Pons (tissue), 1 donor: ENCODE data around the gene ARHGAP25.

Experiments
- DNase-seq: peaks from one replicate; pipeline ENCODE4 v3.0.0-alpha.2; 2016; ENCODE audit warnings: low spot score

The ARHGAP25 gene

GRCh38 chr2:68766376-68766845, 31.8 kb downstream of the ARHGAP25 start:
- peak; percentile 56 for DNase-seq

GRCh38 chr2:68767031-68767961, 32.7 kb downstream of the ARHGAP25 start:
- DNase-seq: no peak

- DNase-seq: no peak
Observed at GRCh38 chr2:68767996-68768395, 33.4 kb downstream of the ARHGAP25 start.

GRCh38 chr2:68768461-68768860, 33.9 kb downstream of the ARHGAP25 start:
- DNase-seq: no peak

- DNase-seq: no peak
Observed at GRCh38 chr2:68768951-68769350, 34.3 kb downstream of the ARHGAP25 start.

GRCh38 chr2:68769586-68770270, 35.1 kb downstream of the ARHGAP25 start:
- no peak for DNase-seq

GRCh38 chr2:68770271-68771111, 35.9 kb downstream of the ARHGAP25 start:
- peak; percentile 66 for DNase-seq

- DNase-seq: no peak
Observed at GRCh38 chr2:68771211-68771751, 36.7 kb downstream of the ARHGAP25 start.

- DNase-seq: no peak
Observed at GRCh38 chr2:68772109-68772508, 37.5 kb downstream of the ARHGAP25 start.

- peak; percentile 83 for DNase-seq
Observed at GRCh38 chr2:68774569-68775271, 40.1 kb downstream of the ARHGAP25 start.

- DNase-seq: no peak
Observed at GRCh38 chr2:68775272-68775842, 40.7 kb downstream of the ARHGAP25 start.

GRCh38 chr2:68776124-68776523, 41.5 kb downstream of the ARHGAP25 start:
- DNase-seq: no peak

- no peak for DNase-seq
Observed at GRCh38 chr2:68779595-68779994, 45.0 kb downstream of the ARHGAP25 start.

- DNase-seq: no peak
Observed at GRCh38 chr2:68784188-68784587, 49.6 kb downstream of the ARHGAP25 start.

GRCh38 chr2:68784915-68785314, 50.3 kb downstream of the ARHGAP25 start:
- DNase-seq: no peak

GRCh38 chr2:68787356-68787755, 52.7 kb downstream of the ARHGAP25 start:
- no peak for DNase-seq

GRCh38 chr2:68789603-68790002, 55.0 kb downstream of the ARHGAP25 start:
- DNase-seq: no peak

GRCh38 chr2:68790600-68790999, 56.0 kb downstream of the ARHGAP25 start:
- DNase-seq: no peak

- no peak for DNase-seq
Observed at GRCh38 chr2:68791914-68792313, 57.3 kb downstream of the ARHGAP25 start.

GRCh38 chr2:68792751-68793150, 58.1 kb downstream of the ARHGAP25 start:
- DNase-seq: no peak
